Suppressor macrophage treated with lipopolysaccharide for 4 hours (primary cell): ENCODE measurements around the gene PLCB1.

Source experiments
- DNase-seq: peaks from one replicate; pipeline ENCODE4 v3.0.0-alpha.2; 2020

The PLCB1 gene

DNA sequence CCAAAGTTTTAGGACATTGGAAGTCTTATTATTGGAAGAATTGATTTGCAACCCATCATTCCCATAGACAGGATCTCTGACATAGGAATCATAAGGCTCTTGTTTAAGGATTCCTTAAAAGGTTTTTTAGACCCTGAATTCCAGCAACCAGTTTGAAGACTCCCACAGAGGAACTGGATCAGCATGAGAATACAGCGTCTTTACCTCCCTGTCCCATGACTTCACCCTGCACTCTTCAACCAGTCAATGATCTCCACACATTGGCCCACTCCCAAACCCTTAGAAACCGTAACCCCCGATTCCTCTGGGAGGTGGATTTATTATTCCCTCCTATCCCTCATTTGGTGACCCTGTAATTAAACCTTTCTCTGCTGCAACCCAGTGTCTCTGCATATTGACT is 786.1 kb downstream of the PLCB1 start:
- DNase-seq, result no peak

DNA sequence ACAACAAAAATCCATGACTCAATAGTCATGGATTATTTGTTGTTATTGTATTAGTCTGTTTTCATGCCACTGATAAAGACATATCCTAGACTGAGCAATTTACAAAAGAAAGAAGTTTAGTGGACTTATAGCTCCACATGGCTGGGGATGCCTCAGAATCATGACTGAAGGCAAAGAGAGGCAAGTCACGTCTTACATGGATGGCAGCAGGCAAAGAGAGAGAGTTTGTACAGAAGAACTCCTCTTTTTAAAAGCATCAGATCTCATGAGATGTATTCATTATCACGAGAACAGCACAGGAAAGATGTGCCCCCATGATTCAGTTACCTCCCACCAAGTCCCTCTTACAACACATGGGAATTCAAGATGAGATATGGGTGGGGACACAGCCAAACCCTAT is 792.5 kb downstream of the PLCB1 start:
- DNase-seq, result no peak

DNA sequence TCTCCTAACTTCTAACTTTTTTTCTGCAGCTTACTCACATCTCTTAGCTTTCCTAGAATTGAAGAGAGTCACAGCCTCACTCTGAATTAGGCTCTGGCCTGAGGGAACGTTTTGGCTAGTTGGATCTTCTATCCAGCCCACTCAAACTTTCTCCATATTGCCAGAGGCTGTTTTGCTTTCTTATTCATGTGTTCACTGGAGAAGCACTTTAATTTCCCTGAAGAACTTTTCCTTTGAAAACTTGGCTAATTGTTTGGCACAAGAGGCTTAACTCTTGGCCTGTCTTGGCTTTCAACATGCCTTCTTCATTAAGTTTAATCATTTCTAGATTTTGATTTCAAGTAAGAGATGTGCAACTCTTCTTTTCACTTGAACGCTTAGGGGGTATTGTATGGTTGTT is 798.7 kb downstream of the PLCB1 start:
- no peak for DNase-seq

DNA sequence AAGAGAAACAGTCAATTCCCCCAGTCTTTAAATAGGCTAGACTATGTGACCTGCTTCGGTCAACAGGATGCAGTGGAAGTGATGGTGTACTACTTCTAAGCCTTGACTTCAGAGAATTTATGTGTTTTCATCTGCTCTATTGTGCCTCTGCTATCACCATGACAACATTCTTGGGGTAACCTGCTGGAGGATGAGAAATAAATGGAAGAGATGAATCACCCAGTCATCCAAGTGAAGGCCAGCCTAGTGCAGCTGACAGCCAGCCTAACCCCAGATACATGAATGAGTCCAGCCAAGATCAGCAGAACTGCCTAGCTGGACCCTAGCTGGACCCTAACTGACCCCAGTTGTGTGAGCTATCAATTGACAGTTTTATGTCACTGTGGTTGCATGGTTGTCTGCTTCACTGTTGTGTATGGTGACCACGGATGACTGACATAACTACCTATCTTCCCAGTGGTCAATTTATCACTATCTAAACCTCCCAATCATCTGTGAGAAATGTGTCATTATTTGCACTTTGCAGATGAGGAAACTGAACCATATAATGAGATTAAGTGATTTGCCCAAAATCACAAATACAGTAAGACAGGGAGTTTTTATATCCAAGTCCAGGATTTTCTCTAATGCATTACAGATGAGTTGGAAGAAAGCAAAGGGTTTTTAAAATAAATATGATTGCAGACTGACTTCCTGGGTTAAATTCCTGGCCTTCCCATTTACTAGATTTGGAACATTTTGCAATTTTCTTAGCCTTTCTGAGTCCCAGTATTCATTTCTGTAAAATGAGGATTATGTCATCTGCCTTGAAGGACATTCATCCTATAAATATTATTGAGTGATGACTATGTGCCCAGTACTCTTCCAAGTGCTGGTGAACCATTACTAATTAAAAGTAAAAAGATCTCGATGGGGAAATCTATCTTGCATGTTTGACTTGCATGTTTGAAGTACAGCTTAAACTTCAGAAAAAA is 800.4 kb downstream of the PLCB1 start:
- DNase-seq, result no peak

DNA sequence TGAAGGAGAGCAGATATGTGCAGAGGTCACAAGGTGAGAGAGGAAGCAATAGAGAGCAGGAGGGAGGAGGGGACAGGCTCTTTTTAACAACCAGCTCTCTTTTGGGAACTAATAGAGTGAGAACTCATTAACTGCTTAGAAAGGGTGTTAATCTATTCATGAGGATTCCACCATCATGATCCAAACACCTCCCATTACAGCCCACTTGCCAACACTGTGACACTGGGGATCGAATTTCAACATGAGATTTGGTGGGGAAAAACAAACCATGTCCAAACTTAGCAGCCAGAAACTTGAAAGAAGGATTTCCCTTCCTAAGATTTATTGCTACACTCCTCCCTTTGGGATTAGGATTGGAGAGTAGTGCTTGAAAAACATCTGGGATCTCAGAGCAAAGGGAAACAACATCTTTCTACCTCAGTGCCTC is 801.3 kb downstream of the PLCB1 start:
- no peak for DNase-seq

DNA sequence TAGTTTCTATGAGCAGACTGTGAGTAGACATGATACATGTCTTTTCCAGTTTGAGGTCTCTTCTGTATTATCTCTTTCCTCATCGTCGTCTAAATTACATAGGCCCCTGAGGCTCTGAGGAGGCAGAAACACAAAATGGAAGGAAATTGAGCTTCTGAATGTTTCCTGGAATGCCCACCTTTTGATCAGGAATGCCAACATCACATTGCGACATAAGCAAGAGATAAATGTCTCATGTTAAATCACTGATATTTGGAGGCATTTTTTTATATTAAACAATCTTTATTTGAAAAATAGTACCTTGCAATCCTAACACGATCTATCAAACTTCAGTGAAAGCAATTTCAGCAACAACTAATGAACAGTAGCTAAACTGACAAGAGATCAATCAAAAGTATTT is 802.3 kb downstream of the PLCB1 start:
- DNase-seq, result no peak
